Measurements from ENCODE around the gene RNF19B.

The RNF19B gene

DNA sequence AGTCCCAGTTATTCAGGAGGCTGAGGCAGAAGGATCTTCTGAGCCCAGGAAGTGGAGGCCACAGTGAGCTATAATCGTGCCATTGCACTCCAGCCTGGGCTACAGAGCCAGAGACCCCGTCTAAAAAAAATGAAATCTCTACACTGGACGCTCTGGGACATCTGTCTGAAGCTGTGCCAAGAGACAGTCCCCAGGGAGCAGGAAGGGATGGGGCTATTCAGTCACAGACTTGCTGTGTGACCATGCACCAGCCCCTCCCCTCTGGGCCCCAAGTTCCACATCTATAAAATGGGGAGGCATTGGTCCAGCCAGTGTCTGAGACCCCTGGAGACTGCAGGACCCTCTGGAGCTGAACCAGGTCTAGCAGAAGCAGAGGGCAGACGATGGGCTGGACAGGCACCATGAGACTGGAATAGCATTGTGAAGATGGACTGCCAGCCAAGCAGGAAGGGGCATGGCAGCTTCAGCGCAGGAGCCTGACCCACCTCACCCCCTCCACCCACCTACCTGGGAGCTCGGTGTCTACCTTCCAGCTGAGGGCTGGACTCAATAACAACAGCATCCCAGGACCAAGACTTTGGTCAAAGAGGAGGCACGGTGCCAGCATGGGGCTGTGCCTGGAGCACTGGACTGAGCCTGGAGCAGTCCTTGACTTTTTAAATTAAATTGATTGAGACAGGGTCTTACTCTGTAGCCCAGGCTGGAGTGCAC is 64.9 kb downstream of the RNF19B start:
- no peak for DNase-seq

DNA sequence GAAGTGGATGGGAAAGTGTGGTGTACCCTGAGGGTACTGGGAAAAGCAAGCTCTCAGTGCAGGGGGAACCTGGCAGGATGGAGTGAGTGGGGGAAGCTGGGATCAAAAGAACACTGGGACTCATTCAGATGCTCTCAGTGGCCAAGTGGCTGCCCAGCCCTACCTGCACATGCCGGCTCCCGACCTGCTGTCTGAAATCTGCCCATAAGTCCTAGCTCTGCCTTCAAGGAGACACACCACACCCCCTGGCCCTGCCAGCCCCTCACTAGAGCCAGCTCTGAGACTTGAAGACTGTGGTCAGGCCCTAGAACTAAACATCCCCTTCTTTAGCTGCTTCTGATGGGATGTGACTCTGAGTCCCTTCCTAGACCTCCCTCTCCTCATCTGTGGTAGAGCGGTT is 65.7 kb downstream of the RNF19B start:
- DNase-seq: no peak

DNA sequence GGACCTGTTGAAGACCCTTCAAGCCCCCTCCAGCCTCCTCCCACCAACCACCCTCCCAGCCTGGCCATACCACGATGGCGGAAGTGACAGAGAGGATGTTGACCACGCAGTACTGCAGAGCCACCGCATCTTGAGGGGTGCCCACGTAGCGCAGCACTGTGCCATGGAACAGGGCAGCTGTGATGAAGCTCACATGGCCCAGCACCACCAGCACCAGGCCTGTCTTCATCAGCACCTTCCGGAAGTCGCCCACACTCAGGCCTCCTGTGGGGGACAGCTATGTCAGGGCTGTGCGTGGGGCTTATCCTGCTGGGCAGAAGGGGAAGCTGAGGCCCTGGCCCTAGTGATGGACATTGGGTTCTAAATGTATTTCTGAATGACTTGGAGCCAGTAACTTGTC is 66.6 kb downstream of the RNF19B start:
- no peak for DNase-seq

DNA sequence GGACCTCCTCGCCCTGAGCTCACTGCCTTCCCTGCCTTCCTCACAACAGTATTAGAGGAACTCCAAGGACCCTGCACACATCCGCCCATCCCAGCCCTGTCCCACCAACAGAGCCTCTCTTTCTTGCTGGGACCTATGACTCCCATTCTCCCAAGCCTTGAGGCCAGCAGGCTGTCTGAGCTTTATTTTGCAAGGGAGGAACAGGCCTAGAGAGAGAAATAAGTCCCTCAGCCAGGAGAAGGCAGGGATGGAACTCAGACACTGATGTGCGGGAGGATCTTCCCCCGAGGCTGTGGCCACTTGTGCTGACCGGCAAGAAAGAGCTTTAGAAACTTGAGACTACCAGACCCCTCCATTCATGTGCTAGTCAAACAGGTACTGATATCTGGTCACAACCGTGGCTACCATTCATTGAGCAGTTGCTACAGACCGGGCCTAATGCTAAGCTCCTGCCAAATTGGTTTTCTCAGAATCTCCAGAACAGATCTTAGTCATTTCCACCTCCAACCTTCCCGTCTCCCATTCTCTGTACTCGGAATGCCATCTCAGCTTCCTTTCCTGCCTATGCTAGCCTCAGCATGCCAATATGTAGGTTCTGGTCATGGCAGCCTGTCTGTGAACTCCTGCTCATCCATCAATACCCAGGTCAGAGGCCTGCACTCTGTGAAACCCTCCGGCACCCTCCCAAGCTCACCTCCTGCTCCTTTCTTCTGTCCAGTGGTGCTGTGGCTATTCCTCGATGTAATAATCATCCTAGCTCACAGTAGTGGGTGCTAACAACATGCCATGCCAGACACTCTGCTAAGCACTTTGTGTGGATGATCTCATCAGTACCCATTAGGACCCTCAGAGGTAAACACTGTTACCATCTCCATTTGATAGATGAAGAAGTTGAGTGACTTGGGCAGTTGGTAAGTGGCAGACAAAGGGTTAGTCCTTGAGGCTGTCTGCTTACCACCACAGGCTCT is 67.2 kb downstream of the RNF19B start:
- DNase-seq: no peak

DNA sequence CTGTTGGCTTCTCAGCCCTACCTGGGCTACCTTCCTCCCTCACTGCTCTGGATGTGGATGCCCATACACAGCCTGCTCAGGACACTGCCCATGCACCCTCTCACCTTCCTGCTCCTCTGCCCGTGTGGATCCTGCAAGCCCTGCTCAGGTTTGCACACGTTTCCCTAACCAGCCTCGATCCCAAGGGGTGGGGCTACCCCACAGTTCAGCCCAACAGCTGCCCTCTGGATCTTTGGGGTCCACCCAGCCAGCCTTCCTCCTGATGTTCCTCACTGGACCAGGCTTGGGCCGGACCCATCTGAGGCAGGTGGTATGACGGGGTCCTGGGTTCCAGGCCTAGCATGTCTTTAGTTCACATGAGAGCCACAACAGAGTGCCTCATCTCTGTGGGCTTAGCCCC is 68.2 kb downstream of the RNF19B start:
- DNase-seq: no peak

DNA sequence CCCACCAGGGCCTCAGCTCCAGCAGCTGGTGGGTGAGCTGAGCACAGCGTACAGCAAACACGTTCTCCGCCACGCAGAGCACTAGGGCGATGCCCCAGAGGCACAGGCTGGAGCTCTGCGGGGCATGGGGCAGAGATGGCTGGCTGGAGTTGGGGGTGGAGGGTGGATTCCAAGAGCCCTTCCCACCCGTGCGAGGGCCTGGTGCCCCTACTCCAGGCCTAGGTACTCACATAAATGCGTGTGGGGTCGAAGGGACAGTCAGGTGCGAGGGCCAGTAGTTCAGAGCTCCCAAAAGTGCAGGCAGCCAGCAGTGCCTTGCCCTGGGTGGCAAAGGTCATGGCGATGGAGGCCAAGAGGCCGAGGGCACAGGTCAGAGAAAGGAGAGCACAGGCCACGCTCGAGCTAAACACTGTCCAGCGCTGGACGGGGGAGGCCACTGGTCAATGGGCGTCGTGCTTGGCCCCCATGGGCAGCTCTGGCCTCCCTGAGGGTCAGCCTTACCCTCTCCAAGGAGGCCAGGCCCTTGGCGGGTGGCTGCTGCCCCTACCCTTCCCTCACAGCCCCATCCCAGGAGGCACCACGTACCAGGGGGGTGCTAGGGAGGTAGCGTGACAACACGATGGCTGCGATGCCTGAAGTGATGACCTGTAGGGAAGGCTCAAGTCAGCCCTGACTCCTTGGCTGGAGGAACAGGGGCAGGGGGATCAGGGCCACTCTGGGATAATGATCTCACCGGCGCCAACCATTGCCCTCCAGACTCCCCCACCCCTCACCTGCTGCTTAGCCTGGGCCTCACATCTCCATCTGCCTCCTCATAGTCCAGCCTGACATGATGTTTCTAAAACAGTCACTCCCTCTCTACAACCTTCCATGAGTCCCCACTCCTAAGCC is 69.0 kb downstream of the RNF19B start:
- DNase-seq: no peak

DNA sequence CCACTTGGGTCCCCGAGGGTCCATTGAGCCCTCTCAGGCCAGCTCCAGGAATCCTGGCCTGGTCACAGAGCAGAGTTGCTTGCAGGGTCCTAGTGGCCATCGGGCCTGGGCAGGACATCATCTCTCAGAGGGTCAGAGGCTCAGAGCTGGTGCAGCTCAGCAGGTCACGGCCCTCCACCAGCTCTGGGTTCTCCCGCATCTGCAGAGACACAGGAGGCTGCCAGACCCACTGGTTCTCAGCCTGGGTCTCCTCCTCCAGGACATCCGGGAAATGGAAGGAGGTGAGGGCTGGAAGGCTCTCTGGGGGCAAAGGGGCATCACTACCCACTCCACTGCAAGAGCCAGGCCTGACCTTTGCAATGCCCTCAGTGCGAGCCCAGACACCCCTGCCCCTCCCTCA is 69.9 kb downstream of the RNF19B start:
- DNase-seq: no peak

DNA sequence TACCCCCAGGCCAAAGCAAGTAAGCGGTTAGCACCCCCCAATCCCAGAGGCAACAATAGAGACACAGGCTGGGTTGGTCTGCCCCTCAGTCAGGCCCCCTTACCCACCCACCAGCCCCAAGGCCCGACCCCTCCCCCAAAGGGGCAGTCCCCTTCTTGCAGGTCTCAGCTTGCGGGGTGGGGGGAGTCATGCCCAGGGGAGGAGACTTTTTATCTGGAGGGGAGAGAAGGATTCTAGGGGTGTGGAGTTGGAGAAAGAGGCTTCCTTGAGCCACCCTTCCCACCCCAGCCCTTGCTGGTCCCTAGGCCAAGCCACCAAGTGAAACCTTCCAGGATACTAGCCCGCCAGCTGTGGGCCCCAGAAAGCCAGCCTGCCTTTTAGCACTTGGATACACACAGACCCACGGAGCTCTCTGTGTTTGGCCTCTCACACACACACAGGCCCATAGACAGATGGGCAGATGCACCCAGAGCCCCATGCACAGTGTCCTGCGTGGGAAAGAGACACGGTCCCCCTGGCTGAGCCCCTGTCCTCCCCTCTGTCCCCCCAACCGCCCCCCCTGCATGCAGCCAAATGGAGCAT is 70.5 kb downstream of the RNF19B start:
- no peak for DNase-seq

DNA sequence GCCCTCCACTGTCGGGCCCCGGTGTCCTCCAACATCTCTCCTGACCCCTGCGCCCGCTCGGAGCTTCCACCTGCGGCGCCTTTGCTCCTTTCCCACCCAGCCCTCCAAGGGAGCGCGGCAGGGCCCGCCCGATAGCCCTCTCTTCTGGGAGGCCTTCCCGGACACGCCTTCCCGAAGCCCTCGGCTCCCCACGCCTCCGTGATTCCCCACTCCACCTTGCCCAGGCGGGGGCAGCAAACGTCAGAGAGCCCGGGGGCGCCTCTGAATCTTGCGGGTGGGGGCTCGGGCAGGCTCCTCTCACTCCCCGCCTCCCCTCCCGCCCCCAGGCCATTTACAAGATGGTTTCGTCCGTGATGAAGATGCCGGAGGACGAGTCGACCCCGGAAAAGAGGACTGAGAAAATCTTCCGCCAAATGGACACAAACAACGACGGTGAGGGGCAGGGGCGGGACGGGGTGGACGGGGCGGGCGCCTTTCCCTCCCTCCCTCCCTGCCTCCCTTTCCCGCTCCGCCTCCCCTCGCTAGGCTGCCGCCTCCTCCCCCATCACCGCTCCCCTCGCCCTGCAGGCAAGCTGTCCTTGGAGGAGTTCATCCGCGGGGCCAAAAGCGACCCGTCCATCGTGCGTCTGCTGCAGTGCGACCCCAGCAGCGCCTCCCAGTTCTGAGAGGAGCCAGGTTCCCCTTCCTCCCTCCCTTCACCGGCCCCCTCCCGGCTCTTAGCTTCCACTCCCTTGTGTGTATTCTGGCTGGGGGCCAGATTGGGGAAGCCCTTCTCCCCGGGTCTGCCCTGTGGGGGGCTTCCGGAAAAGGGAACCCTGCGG is 71.2 kb downstream of the RNF19B start:
- no peak for DNase-seq

DNA sequence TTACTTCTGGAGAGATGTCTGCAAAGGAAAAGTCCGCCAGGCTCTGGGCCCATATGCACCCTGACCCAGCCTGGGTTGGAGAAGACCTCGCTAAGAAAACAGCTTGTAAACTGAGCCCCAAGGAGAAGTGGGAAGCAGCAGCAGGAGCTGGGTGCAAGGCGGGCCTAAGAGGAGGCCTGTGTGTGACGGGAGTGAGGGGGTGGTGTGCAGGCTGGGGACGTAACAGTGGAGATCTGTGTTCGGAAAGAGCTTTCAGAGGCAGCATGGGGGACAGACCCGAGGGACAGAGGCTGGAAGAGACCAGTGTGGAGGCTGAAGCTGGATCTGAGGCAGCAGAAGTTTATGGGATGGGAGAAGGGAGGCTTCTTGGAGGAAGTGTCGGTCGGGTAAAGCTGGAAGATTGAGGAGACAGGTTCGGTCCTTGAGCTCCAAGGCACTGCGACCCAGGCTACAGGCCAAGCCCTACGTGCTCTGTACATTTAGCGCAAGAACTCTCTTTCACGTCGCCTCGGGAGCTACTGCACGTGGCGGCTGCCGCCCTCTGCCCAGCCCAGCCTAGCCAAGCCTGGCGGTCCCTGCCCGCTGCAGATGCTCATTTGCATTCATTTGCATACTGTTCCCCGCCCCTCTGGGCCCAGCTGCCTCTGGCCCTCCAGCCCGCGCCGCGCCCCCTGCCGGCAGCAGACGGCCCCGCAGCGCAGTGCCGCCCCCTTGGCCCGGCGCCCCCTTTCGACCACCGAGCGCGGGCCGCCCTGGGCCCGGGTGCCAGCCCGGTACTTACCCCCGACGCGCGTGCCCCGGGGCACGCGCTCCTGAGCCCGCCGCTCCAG is 72.0 kb downstream of the RNF19B start:
- peak; percentile 12 for DNase-seq

DNA sequence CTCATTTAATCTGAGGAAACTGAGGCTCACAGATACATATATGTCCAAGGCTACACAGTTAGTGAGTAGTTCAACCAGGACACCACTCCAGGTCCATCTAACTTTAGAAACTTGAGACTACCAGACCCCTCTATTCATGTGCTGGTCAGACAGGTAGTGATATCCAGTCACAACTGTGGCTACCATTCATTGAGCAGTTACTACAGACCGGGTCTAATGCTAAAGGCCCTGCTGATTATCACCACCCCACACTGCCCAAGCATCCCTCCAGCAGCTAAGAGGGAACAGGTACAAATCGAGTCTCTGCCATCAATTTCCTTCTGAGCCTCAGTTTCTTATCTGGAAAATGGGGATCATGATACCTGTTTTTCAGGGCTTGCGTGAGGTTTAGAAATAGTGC is 73.0 kb downstream of the RNF19B start:
- DNase-seq: no peak

DNA sequence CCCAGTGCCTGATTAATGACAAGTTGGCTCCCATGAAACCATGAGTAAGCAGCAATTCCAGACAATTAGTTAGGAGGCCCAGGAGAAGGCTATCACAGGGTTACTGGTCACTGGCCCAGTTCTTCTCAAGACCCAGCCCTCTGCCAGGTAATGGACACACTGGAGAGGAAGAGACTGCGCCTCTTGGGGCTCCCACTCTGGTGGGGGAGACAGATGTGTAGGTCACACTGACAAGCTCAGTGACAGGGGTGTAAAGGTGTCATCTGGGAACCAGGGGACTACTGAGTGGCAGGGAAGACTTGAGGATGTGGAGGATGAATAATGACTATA is 73.4 kb downstream of the RNF19B start:
- DNase-seq: no peak

DNA sequence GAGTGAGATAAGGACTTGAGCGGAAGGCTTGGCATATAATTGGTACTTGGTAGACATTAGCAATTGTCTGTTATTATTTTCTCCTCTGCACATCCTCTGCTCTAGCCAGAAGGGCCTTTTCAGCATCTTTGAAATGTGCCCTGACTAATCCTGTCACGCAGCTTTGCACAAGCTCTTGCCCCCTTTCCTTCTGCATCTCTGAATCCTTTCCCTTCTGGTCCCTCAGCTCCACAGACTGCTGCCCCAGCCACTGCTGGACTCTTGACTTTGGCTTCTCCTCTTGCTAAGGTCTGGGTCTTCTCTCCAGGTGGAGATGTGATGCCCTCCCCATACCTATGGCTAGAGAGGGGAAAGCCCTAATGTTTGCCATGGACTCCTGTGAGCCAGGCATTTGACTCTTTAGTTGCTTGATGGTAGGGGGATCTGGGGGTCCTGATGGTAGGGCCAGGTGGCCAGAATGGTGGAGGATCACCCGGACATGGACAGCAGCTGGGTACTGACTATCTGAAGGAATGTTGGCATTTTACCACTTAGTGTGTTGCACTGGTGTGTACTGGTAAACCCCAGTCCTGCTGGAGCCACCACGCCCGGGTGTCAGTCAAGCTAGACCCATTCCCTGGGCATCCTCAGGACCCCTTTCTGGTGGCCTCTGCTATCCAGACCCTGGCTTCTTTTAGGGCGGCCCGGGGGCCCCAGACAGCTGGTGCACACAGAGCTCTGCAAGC is 73.9 kb downstream of the RNF19B start:
- no peak for DNase-seq

DNA sequence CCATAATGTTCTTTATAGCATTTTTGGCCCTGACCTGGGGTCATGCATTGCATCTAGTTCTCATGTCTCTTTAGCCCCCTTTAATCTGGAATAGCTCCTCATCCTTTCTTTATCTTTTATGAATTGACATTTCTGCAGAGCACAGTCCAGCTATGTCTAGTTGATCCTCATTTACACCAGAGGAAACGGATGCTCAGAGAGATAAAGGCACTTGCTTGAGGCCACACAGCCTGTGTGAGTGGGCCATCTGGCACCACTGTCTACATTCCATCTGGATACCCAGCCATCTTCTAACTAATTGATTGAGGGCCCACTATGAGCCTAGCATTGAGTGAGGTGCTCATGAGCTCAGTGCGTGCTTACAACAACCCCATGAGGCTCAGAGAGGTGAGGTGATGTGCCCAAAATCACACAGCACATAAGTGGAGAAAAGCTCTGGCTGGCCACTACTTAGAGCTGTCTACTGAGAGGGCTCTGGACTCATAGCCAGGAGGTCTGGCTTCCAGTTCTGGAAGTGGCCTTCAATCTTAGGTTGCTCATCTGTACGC is 74.8 kb downstream of the RNF19B start:
- DNase-seq: no peak

DNA sequence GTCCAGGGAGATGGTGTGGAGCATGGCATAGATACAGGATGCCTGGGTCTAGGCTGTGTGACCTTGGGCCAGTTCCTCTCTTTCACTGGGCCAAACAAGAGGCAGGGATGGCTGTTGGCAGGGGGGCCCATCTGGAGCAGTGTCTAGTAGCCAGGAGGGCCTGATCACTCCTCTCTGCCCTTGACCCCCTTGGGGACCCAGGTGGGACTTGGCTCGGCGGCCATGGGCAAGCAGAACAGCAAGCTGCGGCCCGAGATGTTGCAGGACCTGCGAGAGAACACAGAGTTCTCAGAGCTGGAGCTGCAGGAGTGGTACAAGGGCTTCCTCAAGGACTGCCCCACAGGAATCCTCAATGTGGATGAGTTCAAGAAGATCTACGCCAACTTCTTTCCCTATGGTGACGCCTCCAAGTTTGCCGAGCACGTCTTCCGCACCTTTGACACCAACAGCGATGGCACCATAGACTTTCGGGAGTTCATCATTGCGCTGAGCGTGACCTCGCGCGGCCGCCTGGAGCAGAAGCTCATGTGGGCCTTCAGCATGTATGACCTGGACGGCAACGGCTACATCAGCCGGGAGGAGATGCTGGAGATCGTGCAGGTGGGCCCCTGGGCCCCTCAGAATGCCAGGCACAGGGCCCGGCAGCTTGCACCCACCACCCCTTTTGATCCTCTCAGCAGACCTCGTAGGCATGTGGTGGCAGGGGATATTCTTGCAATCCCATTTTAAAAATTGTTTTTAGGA is 75.8 kb downstream of the RNF19B start:
- DNase-seq: no peak

DNA sequence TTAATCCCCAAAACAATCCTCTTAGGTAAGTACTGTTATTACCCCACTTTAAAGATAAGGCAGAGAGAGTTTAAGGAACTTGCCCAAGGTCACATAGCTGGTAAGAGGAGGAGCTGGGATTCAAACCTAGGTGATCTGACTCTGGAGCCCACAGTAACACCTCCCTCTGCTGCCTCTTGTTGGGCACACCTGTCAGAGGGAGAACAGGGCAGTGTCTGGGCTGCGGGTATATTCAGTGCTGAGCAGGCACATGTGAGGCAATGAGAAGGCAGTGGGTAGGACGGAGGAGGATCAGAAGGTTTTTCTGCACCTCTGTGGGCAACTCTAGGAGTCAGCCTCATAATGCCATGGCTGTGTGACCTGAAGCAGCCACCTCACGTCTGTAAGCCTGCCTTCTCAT is 76.5 kb downstream of the RNF19B start:
- DNase-seq: no peak

DNA sequence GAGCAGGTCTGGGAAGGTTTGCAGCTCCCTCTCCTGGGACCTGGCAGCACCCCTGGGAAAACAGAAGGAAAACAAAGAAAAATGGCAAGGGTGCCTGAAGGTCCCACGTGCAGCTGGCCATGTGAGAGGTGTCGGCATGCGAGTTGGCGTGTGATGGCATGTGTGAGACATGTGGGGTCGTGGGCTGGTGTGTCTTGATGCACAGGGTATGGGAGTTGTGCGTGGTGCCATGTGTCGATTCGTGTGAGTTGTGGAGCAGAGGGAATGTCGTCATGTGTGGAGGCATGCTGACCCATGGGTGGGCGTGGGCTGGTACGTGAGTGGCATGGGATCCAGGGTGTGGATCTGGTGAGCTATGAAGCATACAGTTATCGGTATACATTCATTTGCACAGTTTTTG is 77.0 kb downstream of the RNF19B start:
- DNase-seq: no peak

DNA sequence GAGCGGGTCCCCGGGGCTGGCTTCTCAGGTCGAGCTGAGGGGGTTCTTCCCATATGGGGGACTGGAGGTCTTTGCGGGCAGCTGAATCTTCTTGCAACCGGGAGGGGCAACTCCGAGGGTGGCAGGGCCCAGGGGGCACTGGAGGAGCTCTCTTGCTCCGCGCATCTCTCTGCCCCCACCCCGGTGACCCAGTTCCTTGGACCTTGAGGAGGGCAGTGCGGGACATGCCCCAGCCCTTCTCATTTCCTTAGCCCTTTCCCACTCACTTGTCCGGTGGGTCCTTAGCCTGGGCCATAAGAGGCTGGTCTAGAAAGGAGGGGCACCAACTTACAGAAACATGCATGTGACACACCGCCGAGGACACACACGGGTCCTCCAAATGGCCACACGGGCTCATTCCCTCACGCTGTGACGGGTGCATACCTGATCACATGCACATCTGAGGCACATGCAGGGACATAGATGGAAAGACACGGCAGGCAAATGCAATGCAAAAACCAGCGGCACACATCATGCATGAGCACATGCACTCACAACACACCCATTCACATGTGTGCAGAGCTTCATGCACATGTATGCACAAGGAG is 77.7 kb downstream of the RNF19B start:
- no peak for DNase-seq

Data from effector CD8-positive, alpha-beta T cell (primary cell).